Stimulated activated naive CD4-positive, alpha-beta T cell (primary cell): Measurements from ENCODE around the gene RPL35A.
"Not testable (repeated sequence)": the region's sequence is repeated elsewhere in the genome, so short reads cannot be mapped to it uniquely, and the experiment has no call there.

Experiments
- DNase-seq, 6 experiments: peaks; one replicate each; lab custom pipeline; 2025; lab: John Stamatoyannopoulos, UW

The RPL35A gene

GRCh38 chr3:197949778-197950676 lies at the start of gene RPL35A:
RPL35A (plus strand) TSS chr3:197950190; CDS start chr3:197950968, 778 bp downstream.
- DNase-seq: peak; percentile 79 to 99 (median 86)

- no peak for DNase-seq
Observed at GRCh38 chr3:197901626-197902025, 48.4 kb upstream of the RPL35A start.

GRCh38 chr3:197906023-197906849 lies 43.8 kb upstream of the RPL35A start:
- DNase-seq: peak; percentile 33 to 62 (median 51)

- DNase-seq: no peak
Observed at GRCh38 chr3:197906850-197907187, 43.2 kb upstream of the RPL35A start.

- no peak for DNase-seq
Observed at GRCh38 chr3:197907196-197907595, 42.8 kb upstream of the RPL35A start.

- not testable (repeated sequence) for DNase-seq
Observed at GRCh38 chr3:197908550-197908949, 41.4 kb upstream of the RPL35A start.

- DNase-seq: no peak
Observed at GRCh38 chr3:197908957-197909701, 40.9 kb upstream of the RPL35A start.

GRCh38 chr3:197912741-197913476 lies 37.1 kb upstream of the RPL35A start:
- DNase-seq: no peak

GRCh38 chr3:197913641-197914380 lies 36.2 kb upstream of the RPL35A start:
- no peak for DNase-seq

- not testable (repeated sequence) for DNase-seq
Observed at GRCh38 chr3:197921429-197922275, 28.3 kb upstream of the RPL35A start.

- no peak for DNase-seq
Observed at GRCh38 chr3:197926418-197926817, 23.6 kb upstream of the RPL35A start.

- DNase-seq: not testable (repeated sequence)
Observed at GRCh38 chr3:197927578-197927977, 22.4 kb upstream of the RPL35A start.

- DNase-seq: no peak
Observed at GRCh38 chr3:197936819-197937384, 13.1 kb upstream of the RPL35A start.

- DNase-seq: no peak
Observed at GRCh38 chr3:197940745-197941384, 9.1 kb upstream of the RPL35A start.

GRCh38 chr3:197942956-197943556 lies 6.9 kb upstream of the RPL35A start:
- DNase-seq: peak in 3 of 6 experiments; percentile 13 to 57 (median 49)

- no peak for DNase-seq
Observed at GRCh38 chr3:197949191-197949777, 706 bp upstream of the RPL35A start.

GRCh38 chr3:197950677-197951061 lies 679 bp downstream of the RPL35A start:
- no peak for DNase-seq

GRCh38 chr3:197951392-197951990 lies 1.5 kb downstream of the RPL35A start:
- DNase-seq: no peak
